ENCODE measurements around the gene C2CD4D.

DNA sequence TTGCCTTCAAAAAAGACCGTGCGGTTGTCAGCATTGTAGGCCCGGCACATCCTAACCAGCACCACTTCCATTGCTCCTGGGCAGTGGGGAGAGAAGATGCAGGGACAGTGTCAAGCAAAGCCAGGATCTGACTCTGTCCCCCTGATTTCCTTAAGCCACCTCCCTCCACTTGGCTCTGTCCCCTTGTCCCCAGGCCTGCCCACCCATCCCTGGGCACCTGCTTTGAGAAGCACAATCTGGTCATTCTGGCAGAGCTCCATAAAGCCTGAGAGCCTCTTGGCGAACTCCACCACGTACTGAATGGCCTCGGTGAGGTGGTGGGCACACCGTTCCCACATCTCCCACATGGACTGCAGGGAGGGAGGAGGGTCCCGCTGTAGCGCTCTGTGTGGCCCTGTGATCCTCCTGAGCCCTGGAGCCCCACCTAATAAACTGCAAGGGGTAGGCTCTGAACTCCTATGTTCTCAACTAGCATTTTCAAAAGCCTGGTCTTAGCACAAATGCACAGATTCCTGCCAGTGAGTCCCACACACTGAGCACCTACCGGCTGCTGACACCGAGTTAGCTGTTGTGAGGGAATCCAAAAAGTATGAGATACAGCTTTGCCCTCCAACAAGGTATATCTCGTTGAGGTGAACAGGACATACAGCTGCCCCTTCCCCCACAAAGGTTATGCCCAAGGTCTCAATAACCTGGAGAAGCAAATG lies 26.2 kb downstream of the C2CD4D start:
- TF ChIP-seq, protein P1, sequence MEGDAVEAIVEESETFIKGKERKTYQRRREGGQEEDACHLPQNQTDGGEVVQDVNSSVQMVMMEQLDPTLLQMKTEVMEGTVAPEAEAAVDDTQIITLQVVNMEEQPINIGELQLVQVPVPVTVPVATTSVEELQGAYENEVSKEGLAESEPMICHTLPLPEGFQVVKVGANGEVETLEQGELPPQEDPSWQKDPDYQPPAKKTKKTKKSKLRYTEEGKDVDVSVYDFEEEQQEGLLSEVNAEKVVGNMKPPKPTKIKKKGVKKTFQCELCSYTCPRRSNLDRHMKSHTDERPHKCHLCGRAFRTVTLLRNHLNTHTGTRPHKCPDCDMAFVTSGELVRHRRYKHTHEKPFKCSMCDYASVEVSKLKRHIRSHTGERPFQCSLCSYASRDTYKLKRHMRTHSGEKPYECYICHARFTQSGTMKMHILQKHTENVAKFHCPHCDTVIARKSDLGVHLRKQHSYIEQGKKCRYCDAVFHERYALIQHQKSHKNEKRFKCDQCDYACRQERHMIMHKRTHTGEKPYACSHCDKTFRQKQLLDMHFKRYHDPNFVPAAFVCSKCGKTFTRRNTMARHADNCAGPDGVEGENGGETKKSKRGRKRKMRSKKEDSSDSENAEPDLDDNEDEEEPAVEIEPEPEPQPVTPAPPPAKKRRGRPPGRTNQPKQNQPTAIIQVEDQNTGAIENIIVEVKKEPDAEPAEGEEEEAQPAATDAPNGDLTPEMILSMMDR (IDR thresholded peaks at IDR 0.05): no peak
- TF ChIP-seq EZH2 (IDR thresholded peaks at IDR 0.05; ENCODE audit: borderline replicate concordance, insufficient read depth, low read depth, low read length, poor library complexity, severe bottlenecking): no peak
